Mucosa of descending colon (tissue), 3 donors: ENCODE measurements around the gene SNX24. TPM values are rescaled to one million over a fixed set of nuclear protein-coding genes. Genes with fewer than 3 reads are reported as not detected.

Experiments
- ATAC-seq: fragments of 200-7000 bp; cut with Tn5 transposase; one replicate; pipeline ENCODE4 v1.9.1; 2020; ENCODE audit warnings: mild to moderate bottlenecking, moderate library complexity
- DNase-seq, 3 donors: peaks; one replicate each; pipeline ENCODE4 v3.0.0-alpha.2; 2020
- H3K36me3 ChIP-seq: fragments of 200-600 bp; one replicate; pipeline ENCODE4 v1.8.0; 2021; ENCODE audit warnings: low read depth, mild to moderate bottlenecking
- H3K4me1 ChIP-seq: fragments of 200-600 bp; one replicate; pipeline ENCODE4 v1.8.0; 2021; ENCODE audit warnings: low read depth, mild to moderate bottlenecking
- H3K4me3 ChIP-seq: fragments of 200-600 bp; one replicate; pipeline ENCODE4 v1.8.0; 2021; ENCODE audit warnings: mild to moderate bottlenecking
- H3K9me3 ChIP-seq: fragments of 200-600 bp; one replicate; pipeline ENCODE4 v1.8.0; 2021; ENCODE audit warnings: mild to moderate bottlenecking
- CTCF ChIP-seq: fragments of 200-600 bp; IDR thresholded peaks from one replicate; pipeline ENCODE4 v1.8.0; 2022; ENCODE audit warnings: antibody characterized with exemption, mild to moderate bottlenecking
- intact Hi-C, 2 donors: fragments of 100-400 bp; cut with DNase I in 1 of 2; cut with micrococcal nuclease in 1 of 2; formaldehyde crosslinking; loops; one replicate each; pipeline versions ENCODE4 v1.11.0 to v1.11.1; 2022; cut with DNase I, micrococcal nuclease
- total RNA-seq, 3 donors: library from RNA; stranded (reverse); fragmentation: NEBNext Ultra II Directional in 2 of 3; extraction: Animal tissue kit (Norgen Biotek cat#: 25700) in 2 of 3; gene quantifications; one replicate each; pipeline versions ENCODE4 v1.2.1 to v1.2.4, GENCODE V29; 2021 to 2023
- donor health status: DM: no; HTN: no; CAD: no; lungs with moderate emphysema.
- donor health status: DM: no; HTN: no; CAD: no.
- donor health status: DM: no; HTN: yes; CAD: no.

SNX24 gene
- total RNA-seq, 3 donors from 2014 or later = 15.4 to 17.5 (median 15.7) TPM

DNA sequence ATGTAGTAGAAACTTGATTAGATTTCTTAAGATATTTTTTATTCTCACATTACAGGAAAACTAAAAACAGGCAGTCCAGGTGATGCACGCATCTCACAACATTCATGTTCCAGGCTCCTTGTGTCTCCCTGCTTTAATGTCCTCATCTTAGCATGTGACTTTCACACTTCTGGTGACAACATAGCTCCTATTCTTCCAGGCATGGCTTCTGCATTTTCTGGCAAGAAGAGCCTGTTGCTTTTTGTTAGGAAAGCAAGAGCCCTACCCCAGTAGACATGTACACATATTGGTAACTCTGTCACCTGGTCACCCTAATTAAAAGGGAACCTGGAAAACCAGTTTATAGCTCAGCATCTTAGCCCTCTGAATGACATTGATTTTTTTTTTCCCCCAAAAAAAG is 98.6 kb downstream of the SNX24 start:
- TF ChIP-seq CTCF = no peak
- intact Hi-C loops = no loop called here
- Histone ChIP-seq H3K9me3 (no peaks in the 10 kb centered on the region), H3K4me1 (no peaks in the 10 kb centered on the region), H3K4me3 (no peak overlapping the region), H3K36me3 (no peaks in the 10 kb centered on the region)
- no peak for DNase-seq
- no peak for ATAC-seq

GRCh38 chr5:122947372-122947771 is 102.0 kb downstream of the SNX24 start:
- H3K4me3 ChIP-seq = no peak overlapping the region
- ATAC-seq (no peak), DNase-seq (no peak)
- intact Hi-C loops = no loop called here
- no peaks in the 10 kb centered on the region for H3K9me3 ChIP-seq
- H3K36me3 ChIP-seq = no peaks in the 10 kb centered on the region
- no peak for TF ChIP-seq CTCF
- H3K4me1 ChIP-seq = no peaks in the 10 kb centered on the region

- Histone ChIP-seq H3K9me3 (no peaks in the 10 kb centered on the region), H3K4me1 (no peaks in the 10 kb centered on the region), H3K36me3 (no peaks in the 10 kb centered on the region), H3K4me3 (no peak overlapping the region)
- ATAC-seq = no peak
- DNase-seq = no peak
- intact Hi-C loops = no loop called here
- no peak for TF ChIP-seq CTCF
Observed at GRCh38 chr5:122947772-122948171, 102.4 kb downstream of the SNX24 start.

- DNase-seq (no peak), ATAC-seq (no peak)
- H3K36me3 ChIP-seq = no peaks in the 10 kb centered on the region
- no peaks in the 10 kb centered on the region for H3K9me3 ChIP-seq
- no peak for TF ChIP-seq CTCF
- H3K4me1 ChIP-seq = no peaks in the 10 kb centered on the region
- intact Hi-C loops = no loop called here
- no peak overlapping the region for H3K4me3 ChIP-seq
Observed at GRCh38 chr5:122948319-122948718, 102.9 kb downstream of the SNX24 start.

- DNase-seq (no peak), ATAC-seq (no peak)
- intact Hi-C loops = no loop called here
- H3K4me1 ChIP-seq = no peaks in the 10 kb centered on the region
- H3K36me3 ChIP-seq = no peaks in the 10 kb centered on the region
- H3K9me3 ChIP-seq = no peaks in the 10 kb centered on the region
- H3K4me3 ChIP-seq = no peak overlapping the region
- TF ChIP-seq CTCF = no peak
Observed at GRCh38 chr5:122951658-122952057, 106.2 kb downstream of the SNX24 start.

GRCh38 chr5:122954719-122955118 is 109.3 kb downstream of the SNX24 start:
- H3K36me3 ChIP-seq = no peaks in the 10 kb centered on the region
- no peak overlapping the region for H3K4me3 ChIP-seq
- no peaks in the 10 kb centered on the region for H3K4me1 ChIP-seq
- ATAC-seq (no peak), DNase-seq (no peak)
- TF ChIP-seq CTCF = no peak
- peaks cover 5% of the 10 kb centered on the region for H3K9me3 ChIP-seq
- intact Hi-C loops = no loop called here
